GM18505 (cell line): ENCODE measurements around the gene TSPAN11.
"Not testable (repeated sequence)": the region's sequence is repeated elsewhere in the genome, so short reads cannot be mapped to it uniquely, and the experiment has no call there.

Experiments
- ATAC-seq: cut with Tn5 transposase; IDR thresholded peaks from one replicate; pipeline ENCODE4 v1.9.1; 2021; ENCODE audit not compliant: unreplicated experiment
- POLR2A ChIP-seq: IDR thresholded peaks from 4 replicates; pipeline ENCODE4 v1.6.1; 2011; ENCODE audit warnings: borderline replicate concordance; ENCODE audit not compliant: insufficient read depth, insufficient read length; ENCODE audit errors: extremely low read depth

The TSPAN11 gene

GRCh38 chr12:30926243-30927221 lies at the start of gene TSPAN11:
TSS of gene TSPAN11 (plus strand) at chr12:30926748. CDS start at chr12:30953992, 27,244 bp downstream.
- ATAC-seq: no peak
- TF ChIP-seq POLR2A: no peak

- no peak for ATAC-seq
- TF ChIP-seq POLR2A: no peak
Observed at GRCh38 chr12:30877105-30877875, 49.3 kb upstream of the TSPAN11 start.

- no peak for ATAC-seq
- no peak for TF ChIP-seq POLR2A
Observed at GRCh38 chr12:30878024-30878423, 48.5 kb upstream of the TSPAN11 start.

GRCh38 chr12:30880061-30880460 lies 46.5 kb upstream of the TSPAN11 start:
- no peak for ATAC-seq
- no peak for TF ChIP-seq POLR2A

- no peak for TF ChIP-seq POLR2A
- no peak for ATAC-seq
Observed at GRCh38 chr12:30880813-30881212, 45.7 kb upstream of the TSPAN11 start.

GRCh38 chr12:30882706-30883105 lies 43.8 kb upstream of the TSPAN11 start:
- ATAC-seq: no peak
- no peak for TF ChIP-seq POLR2A

GRCh38 chr12:30884799-30885198 lies 41.7 kb upstream of the TSPAN11 start:
- no peak for ATAC-seq
- TF ChIP-seq POLR2A: no peak

- no peak for TF ChIP-seq POLR2A
- ATAC-seq: no peak
Observed at GRCh38 chr12:30885321-30885720, 41.2 kb upstream of the TSPAN11 start.

GRCh38 chr12:30887226-30887625 lies 39.3 kb upstream of the TSPAN11 start:
- ATAC-seq: no peak
- TF ChIP-seq POLR2A: no peak

GRCh38 chr12:30888241-30888640 lies 38.3 kb upstream of the TSPAN11 start:
- ATAC-seq: no peak

GRCh38 chr12:30894531-30894930 lies 32.0 kb upstream of the TSPAN11 start:
- ATAC-seq: not testable (repeated sequence)

More at GRCh38 chr12:30888241-30888640, 38.3 kb upstream of the TSPAN11 start:
- TF ChIP-seq POLR2A: no peak

- ATAC-seq: no peak
- no peak for TF ChIP-seq POLR2A
Observed at GRCh38 chr12:30896461-30896860, 30.1 kb upstream of the TSPAN11 start.

GRCh38 chr12:30898846-30899245 lies 27.7 kb upstream of the TSPAN11 start:
- no peak for ATAC-seq

More at GRCh38 chr12:30898846-30899245, 27.7 kb upstream of the TSPAN11 start:
- TF ChIP-seq POLR2A: no peak
